ENCODE results near the gene DYNC1I1.

The DYNC1I1 gene

GRCh38 chr7:95971716-95972115 lies 199.4 kb downstream of the DYNC1I1 start:
- DNase-seq (ENCODE audit: low spot score): no peak

- no peak for DNase-seq (ENCODE audit: low spot score)
Observed at GRCh38 chr7:95972523-95972922, 200.2 kb downstream of the DYNC1I1 start.

GRCh38 chr7:95974108-95974507 lies 201.8 kb downstream of the DYNC1I1 start:
- no peak for DNase-seq (ENCODE audit: low spot score)

DNA sequence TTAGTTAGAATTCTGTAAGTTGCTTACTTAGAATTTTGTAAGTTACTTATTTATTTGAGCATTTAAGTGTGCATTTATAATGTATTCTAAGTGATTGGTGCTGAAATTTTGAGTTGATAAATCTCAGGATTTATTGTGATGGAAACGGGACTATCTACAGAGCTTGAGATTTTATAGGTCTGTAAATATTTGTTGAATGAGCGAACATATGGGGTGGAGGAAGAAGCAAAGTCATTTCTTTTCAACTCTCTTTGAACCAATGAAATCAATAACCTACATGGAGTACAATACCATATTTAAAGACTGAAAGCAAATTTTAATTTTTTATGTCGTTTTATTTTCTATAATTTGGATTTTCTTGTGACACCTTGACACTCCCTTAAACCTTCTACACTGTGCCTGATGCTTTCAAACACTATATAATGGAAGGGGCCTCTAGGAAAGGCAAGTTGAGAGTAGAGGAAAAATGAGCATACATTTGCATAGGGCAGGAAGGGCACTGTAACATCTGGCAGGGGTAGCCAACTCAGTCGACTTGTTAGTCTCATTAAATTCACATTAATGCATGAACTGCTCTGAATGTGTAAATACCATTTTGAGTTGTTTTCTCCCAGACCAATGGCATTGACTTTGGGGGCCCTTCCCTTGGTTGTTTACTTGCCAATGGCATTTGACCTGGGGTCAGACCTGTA lies 204.2 kb downstream of the DYNC1I1 start:
- no peak for DNase-seq (ENCODE audit: low spot score)

GRCh38 chr7:95977994-95978393 lies 205.6 kb downstream of the DYNC1I1 start:
- no peak for DNase-seq (ENCODE audit: low spot score)

DNA sequence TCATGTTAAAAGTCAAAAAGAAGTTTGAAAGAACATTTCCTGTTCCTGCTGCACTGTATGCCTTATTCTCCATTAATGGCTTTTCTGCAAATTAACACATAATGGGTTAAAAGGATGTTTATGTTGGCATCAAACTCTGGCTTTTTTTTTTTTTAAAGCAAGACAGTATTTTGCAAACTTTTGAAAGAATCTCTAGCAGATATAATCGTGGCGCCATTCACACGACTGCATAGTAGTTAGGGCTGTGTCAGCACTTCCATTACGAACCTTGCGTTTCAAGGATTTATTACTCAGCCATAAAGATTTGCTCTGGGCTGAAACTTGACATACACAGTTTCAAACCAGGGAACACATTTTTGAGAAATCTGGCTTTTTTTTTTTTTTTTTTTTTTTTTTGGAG lies 207.8 kb downstream of the DYNC1I1 start:
- no peak for DNase-seq (ENCODE audit: low spot score)

DNA sequence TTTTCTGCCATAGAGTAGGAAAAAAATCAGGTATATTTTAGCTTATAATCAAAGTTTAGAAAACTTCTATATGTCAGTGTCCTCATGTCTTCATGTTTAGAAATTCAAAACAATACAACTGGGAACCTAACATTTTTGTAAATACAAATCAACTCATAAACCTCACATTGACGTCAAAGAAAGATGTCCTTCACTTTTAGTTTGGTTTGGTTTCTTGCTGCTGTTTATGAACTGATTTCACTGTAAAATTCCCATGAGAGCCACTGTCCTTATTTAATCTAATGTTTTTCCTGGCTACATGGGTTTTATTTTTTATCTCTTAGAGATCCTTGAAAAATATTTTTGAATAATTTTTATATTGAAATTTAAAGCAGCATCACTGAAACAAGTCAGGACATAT lies 208.4 kb downstream of the DYNC1I1 start:
- DNase-seq (ENCODE audit: low spot score): no peak

- no peak for DNase-seq (ENCODE audit: low spot score)
Observed at GRCh38 chr7:95986178-95986764, 213.9 kb downstream of the DYNC1I1 start.

- DNase-seq (ENCODE audit: low spot score): no peak
Observed at GRCh38 chr7:95989301-95989700, 216.9 kb downstream of the DYNC1I1 start.

- no peak for DNase-seq (ENCODE audit: low spot score)
Observed at GRCh38 chr7:95993380-95993779, 221.0 kb downstream of the DYNC1I1 start.

- DNase-seq (ENCODE audit: low spot score): no peak
Observed at GRCh38 chr7:95996174-95996573, 223.8 kb downstream of the DYNC1I1 start.

DNA sequence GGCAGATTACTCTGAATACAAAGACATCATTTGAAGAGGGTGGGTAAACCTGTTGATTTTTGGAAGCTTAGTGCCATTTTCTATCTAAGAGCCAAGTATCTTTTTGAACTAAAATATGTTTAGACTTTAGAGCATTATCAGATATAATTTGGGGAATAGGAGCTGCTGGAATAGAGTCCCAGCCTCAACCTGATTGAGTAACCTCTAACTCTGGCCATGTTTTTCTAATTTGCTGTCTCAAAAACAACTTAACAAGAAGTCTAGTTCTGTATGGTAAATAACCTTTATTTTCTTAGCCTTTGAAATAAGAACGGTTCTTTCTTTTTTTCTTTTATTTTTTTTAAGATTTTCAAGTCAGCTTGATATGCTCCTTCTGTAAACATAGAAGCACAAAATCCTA lies 224.5 kb downstream of the DYNC1I1 start:
- DNase-seq (ENCODE audit: low spot score): no peak

GRCh38 chr7:95997632-95998031 lies 225.3 kb downstream of the DYNC1I1 start:
- no peak for DNase-seq (ENCODE audit: low spot score)

DNA sequence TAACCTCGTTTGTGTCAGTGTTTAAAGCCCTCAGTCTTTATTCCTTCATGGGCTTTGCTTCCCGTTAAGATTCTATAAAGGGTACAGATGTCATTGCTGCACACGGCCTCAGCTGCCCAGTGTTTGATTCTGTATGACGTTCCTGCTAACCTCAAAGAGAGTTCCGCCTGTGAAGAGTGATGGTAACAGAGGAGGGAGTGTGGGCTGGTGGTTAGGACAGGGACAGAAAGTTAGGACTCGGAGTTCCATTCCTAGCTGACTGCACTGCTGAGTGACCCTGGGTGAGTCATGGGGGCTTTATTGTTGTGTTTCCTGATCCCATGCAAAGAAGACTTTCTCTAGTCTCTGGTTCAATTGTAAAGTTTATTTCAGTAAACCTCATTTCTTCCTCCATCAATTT lies 227.1 kb downstream of the DYNC1I1 start:
- no peak for DNase-seq (ENCODE audit: low spot score)

DNA sequence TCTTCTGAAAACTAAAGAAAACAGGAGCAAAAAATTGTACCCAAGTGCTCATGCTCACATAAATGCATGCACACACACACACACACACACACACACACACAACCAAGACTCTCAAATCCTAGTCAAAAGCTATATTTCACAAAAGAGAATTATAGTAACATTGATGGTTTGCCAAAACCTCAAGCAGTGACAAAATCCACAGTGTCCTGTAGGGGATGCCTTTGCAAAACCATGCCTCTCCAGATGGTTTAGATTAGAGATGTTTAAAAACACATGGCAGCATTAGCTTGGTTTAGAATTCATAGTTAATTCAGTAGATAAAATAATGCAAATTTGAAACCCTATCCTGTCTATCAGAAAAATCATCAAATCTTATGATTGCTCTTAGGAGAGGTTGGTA lies 232.2 kb downstream of the DYNC1I1 start:
- DNase-seq (ENCODE audit: low spot score): no peak

- DNase-seq (ENCODE audit: low spot score): no peak
Observed at GRCh38 chr7:96005271-96005670, 232.9 kb downstream of the DYNC1I1 start.

GRCh38 chr7:96009148-96009547 lies 236.8 kb downstream of the DYNC1I1 start:
- DNase-seq (ENCODE audit: low spot score): no peak

- DNase-seq (ENCODE audit: low spot score): no peak
Observed at GRCh38 chr7:96013836-96014235, 241.5 kb downstream of the DYNC1I1 start.

GRCh38 chr7:96014617-96015016 lies 242.3 kb downstream of the DYNC1I1 start:
- DNase-seq (ENCODE audit: low spot score): no peak

GRCh38 chr7:96016056-96016586 lies 243.8 kb downstream of the DYNC1I1 start:
- no peak for DNase-seq (ENCODE audit: low spot score)

- DNase-seq (ENCODE audit: low spot score): no peak
Observed at GRCh38 chr7:96016735-96017134, 244.4 kb downstream of the DYNC1I1 start.

- no peak for DNase-seq (ENCODE audit: low spot score)
Observed at GRCh38 chr7:96017877-96018276, 245.5 kb downstream of the DYNC1I1 start.

DNA sequence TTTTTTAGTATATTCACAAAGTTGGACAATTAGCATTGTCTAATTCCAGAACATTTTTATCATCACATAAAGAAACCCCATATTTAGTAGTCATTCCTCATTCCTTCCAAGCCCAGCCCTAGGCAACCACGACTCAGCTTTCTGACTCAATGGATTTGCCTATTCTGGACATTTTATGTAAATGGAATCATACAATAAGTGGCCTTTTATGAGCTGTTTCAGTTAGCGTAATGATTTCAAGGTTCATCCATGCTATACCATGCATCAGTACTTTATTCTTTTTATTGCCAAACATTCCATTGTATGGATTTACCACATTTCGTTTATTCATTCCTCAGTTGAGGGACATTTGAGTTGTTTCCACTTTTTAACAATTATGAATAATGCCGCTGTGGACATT lies 249.2 kb downstream of the DYNC1I1 start:
- no peak for DNase-seq (ENCODE audit: low spot score)

- DNase-seq (ENCODE audit: low spot score): no peak
Observed at GRCh38 chr7:96023387-96023786, 251.0 kb downstream of the DYNC1I1 start.
